ENCODE measurements around the gene EMP1.

The EMP1 gene

DNA sequence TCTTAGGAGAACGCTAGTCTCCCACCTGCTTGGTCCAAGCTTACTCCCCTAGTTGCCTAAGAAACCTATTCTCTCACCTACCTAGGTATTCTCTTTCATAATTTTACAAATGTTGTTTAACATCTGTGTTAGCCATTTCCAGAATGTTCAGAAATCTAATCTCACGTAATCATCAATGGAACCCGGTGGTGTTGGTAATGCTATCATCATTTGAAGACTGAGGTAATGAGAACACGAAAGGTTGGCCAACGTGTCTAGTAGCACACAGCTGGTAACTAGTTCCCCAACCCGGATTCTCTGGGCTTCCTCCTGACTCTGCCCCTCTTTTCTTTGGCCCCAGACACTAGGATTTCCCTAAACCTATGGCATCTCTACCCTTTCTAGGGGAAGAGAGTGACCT lies 43.8 kb upstream of the EMP1 start:
- TF ChIP-seq, protein P1, sequence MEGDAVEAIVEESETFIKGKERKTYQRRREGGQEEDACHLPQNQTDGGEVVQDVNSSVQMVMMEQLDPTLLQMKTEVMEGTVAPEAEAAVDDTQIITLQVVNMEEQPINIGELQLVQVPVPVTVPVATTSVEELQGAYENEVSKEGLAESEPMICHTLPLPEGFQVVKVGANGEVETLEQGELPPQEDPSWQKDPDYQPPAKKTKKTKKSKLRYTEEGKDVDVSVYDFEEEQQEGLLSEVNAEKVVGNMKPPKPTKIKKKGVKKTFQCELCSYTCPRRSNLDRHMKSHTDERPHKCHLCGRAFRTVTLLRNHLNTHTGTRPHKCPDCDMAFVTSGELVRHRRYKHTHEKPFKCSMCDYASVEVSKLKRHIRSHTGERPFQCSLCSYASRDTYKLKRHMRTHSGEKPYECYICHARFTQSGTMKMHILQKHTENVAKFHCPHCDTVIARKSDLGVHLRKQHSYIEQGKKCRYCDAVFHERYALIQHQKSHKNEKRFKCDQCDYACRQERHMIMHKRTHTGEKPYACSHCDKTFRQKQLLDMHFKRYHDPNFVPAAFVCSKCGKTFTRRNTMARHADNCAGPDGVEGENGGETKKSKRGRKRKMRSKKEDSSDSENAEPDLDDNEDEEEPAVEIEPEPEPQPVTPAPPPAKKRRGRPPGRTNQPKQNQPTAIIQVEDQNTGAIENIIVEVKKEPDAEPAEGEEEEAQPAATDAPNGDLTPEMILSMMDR (IDR thresholded peaks at IDR 0.05), result no peak
- H3K4me1 ChIP-seq (ENCODE audit: control insufficient read depth in 1 of 2, insufficient read depth in 1 of 2, low read depth in 1 of 2, low read length in 1 of 2), result no peaks in the 10 kb centered on the region

DNA sequence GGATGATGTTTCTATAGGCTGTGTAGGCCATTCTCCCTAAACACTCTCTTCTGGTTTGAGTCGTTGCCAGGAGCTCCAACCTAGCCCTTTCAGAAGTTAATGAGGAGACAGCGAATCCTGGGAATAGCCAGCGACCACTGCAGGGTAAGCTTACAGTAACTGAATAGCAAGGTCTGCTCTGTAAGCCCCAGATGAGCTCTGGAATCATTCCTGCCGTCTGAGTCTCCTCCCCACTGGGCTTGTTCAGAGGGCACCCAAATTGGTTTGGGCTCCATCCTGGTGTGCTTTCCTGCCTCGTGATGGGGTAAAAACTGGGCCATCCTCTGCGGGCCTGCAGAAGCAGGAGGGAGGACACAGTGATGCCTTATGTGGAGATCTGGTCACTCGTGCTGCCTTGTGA lies 43.3 kb upstream of the EMP1 start:
- no peak overlapping the region for H3K4me3 ChIP-seq (ENCODE audit: low read depth in 1 of 2, low read length in 1 of 2)
- H3K4me1 ChIP-seq (ENCODE audit: control insufficient read depth in 1 of 2, insufficient read depth in 1 of 2, low read depth in 1 of 2, low read length in 1 of 2), result no peaks in the 10 kb centered on the region
- no peak overlapping the region for H3K27ac ChIP-seq
- H3K27me3 ChIP-seq, result no peaks in the 10 kb centered on the region
- TF ChIP-seq, protein P1 (IDR thresholded peaks at IDR 0.05), result no peak
- H3K36me3 ChIP-seq, result no peaks in the 10 kb centered on the region
- no peaks in the 10 kb centered on the region for H3K9me3 ChIP-seq

More for the DNA sequence above, 43.8 kb upstream of the EMP1 start:
- Histone ChIP-seq H3K36me3 (no peaks in the 10 kb centered on the region), H3K27me3 (no peaks in the 10 kb centered on the region), H3K4me3 (ENCODE audit: low read depth in 1 of 2, low read length in 1 of 2) (no peak overlapping the region), H3K9me3 (no peaks in the 10 kb centered on the region), H3K27ac (no peak overlapping the region)

DNA sequence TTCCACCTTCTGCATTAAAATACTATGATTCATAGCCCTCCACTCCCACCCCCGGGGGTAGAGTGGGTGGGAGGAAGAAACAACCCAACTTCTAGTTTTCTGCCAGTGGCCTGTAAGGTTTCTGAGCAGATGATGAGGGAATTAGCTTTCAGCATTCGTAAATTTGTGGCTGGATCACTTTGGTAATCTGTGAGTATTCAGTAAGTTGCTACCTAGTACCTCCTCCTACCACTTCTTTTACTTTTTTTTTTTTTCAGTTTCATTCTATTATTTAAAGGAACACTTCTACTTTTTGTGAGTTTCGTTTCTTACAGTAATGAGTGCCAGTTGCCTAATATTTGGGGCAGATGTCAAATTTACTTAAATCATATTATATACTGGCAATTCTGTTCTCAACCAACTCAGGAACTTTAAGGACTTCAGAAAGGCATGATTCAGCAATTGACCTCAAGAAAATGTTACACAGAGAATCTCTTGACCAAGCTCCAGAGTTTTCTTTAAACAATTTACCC lies 42.4 kb upstream of the EMP1 start:
- no peaks in the 10 kb centered on the region for H3K4me1 ChIP-seq (ENCODE audit: control insufficient read depth in 1 of 2, insufficient read depth in 1 of 2, low read depth in 1 of 2, low read length in 1 of 2)
- no peaks in the 10 kb centered on the region for H3K9me3 ChIP-seq
- H3K4me3 ChIP-seq (ENCODE audit: low read depth in 1 of 2, low read length in 1 of 2), result no peak overlapping the region
- no peaks in the 10 kb centered on the region for H3K27me3 ChIP-seq
- H3K36me3 ChIP-seq, result no peaks in the 10 kb centered on the region
- no peak overlapping the region for H3K27ac ChIP-seq
- TF ChIP-seq, protein P1 (IDR thresholded peaks at IDR 0.05), result no peak

- H3K27ac ChIP-seq, result no peak overlapping the region
- H3K27me3 ChIP-seq, result no peaks in the 10 kb centered on the region
- no peaks in the 10 kb centered on the region for H3K4me1 ChIP-seq (ENCODE audit: control insufficient read depth in 1 of 2, insufficient read depth in 1 of 2, low read depth in 1 of 2, low read length in 1 of 2)
- TF ChIP-seq, protein P1 (IDR thresholded peaks at IDR 0.05), result no peak
- H3K36me3 ChIP-seq, result no peaks in the 10 kb centered on the region
- H3K4me3 ChIP-seq (ENCODE audit: low read depth in 1 of 2, low read length in 1 of 2), result no peak overlapping the region
- no peaks in the 10 kb centered on the region for H3K9me3 ChIP-seq
Observed at GRCh38 chr12:13154831-13155230, 41.7 kb upstream of the EMP1 start.

DNA sequence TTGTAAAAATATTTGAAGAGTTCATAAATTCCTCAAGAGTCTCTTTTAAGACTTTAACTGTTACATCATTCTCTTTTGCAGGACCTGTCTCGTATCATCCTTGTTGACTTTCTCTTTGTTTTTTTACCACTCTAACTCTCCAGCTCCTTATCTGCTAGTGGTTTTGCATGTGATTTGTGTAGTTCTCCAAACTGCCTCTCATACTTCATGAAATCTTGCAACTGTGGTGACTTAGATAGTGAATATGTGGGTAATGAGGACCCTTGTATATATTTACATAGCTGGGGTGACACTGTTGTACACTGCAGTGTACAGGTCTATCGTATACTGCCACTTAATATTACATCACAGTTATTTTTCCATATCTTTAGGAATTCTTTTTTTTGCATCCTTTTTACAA lies 40.2 kb upstream of the EMP1 start:
- TF ChIP-seq, protein P1 (IDR thresholded peaks at IDR 0.05), result no peak
- no peak overlapping the region for H3K4me3 ChIP-seq (ENCODE audit: low read depth in 1 of 2, low read length in 1 of 2)
- H3K36me3 ChIP-seq, result no peaks in the 10 kb centered on the region
- no peaks in the 10 kb centered on the region for H3K4me1 ChIP-seq (ENCODE audit: control insufficient read depth in 1 of 2, insufficient read depth in 1 of 2, low read depth in 1 of 2, low read length in 1 of 2)
- no peak overlapping the region for H3K27ac ChIP-seq
- H3K27me3 ChIP-seq, result no peaks in the 10 kb centered on the region
- no peaks in the 10 kb centered on the region for H3K9me3 ChIP-seq

DNA sequence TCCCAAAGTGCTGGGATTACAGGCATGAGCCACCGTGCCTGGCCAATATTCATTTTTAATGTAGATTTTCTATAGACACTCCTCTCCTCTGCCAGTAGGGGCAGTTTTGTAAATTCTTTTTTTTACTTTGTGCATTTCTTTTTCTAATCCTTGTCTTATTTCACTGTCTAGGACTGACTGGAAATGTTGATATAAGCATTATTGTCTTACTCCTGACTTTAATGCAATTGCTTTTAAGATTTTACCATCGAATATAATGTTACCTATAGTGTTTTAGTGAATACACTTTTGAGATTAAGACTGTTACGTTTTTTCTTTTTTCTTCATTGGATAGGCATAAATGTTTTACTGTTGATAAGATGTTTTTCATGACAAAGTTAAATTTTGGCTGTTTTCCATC lies 35.4 kb upstream of the EMP1 start:
- Histone ChIP-seq H3K9me3 (no peaks in the 10 kb centered on the region), H3K4me1 (ENCODE audit: control insufficient read depth in 1 of 2, insufficient read depth in 1 of 2, low read depth in 1 of 2, low read length in 1 of 2) (peaks cover 11 to 15% of the 10 kb centered on the region in 2 experiments), H3K27ac (no peak overlapping the region), H3K4me3 (ENCODE audit: low read depth in 1 of 2, low read length in 1 of 2) (no peak overlapping the region), H3K27me3 (no peaks in the 10 kb centered on the region), H3K36me3 (no peaks in the 10 kb centered on the region)
- TF ChIP-seq, protein P1 (IDR thresholded peaks at IDR 0.05), result no peak

All from neutrophil (primary cell).